BJ (cell line): Measurements from ENCODE around the gene PCOLCE2. TPM values are rescaled to one million over a fixed set of nuclear protein-coding genes. Genes with fewer than 3 reads are reported as not detected.
A peak's percentile ranks its signal among the peaks of the same experiment; 100 is the strongest.

ENCODE experiments used
- CTCF ChIA-PET: fragments of 350-600 bp; formaldehyde crosslinking; extraction: SDS; loops from one replicate; lab custom pipeline; 2021; ENCODE audit warnings: antibody characterized with exemption, inconsistent platforms; lab: Yijun Ruan, JAX
- POLR2A ChIA-PET: fragments of 300-600 bp; sonication (Branson Sonifier 250); formaldehyde crosslinking; extraction: SDS; loops from one replicate; lab custom pipeline; 2021; ENCODE audit warnings: antibody characterized with exemption; lab: Charles Lee
- DNase-seq: peaks from one replicate; pipeline ENCODE4 v3.0.0-alpha.2; 2011; ENCODE audit warnings: low read depth
- H3K27me3 ChIP-seq: 2 replicates; pipeline ENCODE4 v1.6.0; 2011; ENCODE audit warnings: low read length; ENCODE audit not compliant: control insufficient read depth, insufficient read depth
- H3K36me3 ChIP-seq: 2 replicates; pipeline ENCODE4 v1.5.1; 2011; ENCODE audit warnings: low read length; ENCODE audit not compliant: control insufficient read depth, insufficient read depth
- H3K4me3 ChIP-seq: 2 replicates; pipeline ENCODE4 v1.5.1; 2011; ENCODE audit warnings: low read depth, mild to moderate bottlenecking, control low read depth, low read length
- CTCF ChIP-seq: IDR thresholded peaks from 2 replicates; pipeline ENCODE4 v1.5.1; 2011; ENCODE audit warnings: low read depth, mild to moderate bottlenecking, control low read depth, inconsistent platforms, low read length, moderate library complexity; ENCODE audit not compliant: insufficient read depth
- polyA plus RNA-seq: library from polyadenylated mRNA; depleted of rRNA; stranded (reverse); fragments of >200 nt; gene quantifications from 2 replicates; pipeline ENCODE4 v1.2.3, GENCODE V29; 2011

PCOLCE2 gene
- polyA plus RNA-seq, 1 experiment = 0.94 TPM

- H3K27me3 ChIP-seq = peaks cover 5% of the 10 kb centered on the region; the same call in 1 of the 2 replicates
- no peak overlapping the region for H3K4me3 ChIP-seq
- CTCF ChIA-PET = no interaction called here
- POLR2A ChIA-PET = no interaction called here
- H3K36me3 ChIP-seq = no peaks in the 10 kb centered on the region
- no peak for TF ChIP-seq CTCF
- no peak for DNase-seq
Measured at GRCh38 chr3:142837526-142837925, 51.4 kb downstream of the PCOLCE2 start.

- ChIA-PET CTCF (interaction anchor here (0.6 to 7.3 kb wide), 38 partner anchors 11 to 241 kb away, joined by 3 to 160 read pairs (median 4); partner anchors contain the start of gene U2SURP), POLR2A (no interaction called here)
- Histone ChIP-seq H3K4me3 (no peak overlapping the region), H3K36me3 (no peaks in the 10 kb centered on the region), H3K27me3 (peaks cover 4% of the 10 kb centered on the region)
- DNase-seq = no peak
- peak; percentile 89 for TF ChIP-seq CTCF
Measured at GRCh38 chr3:142828703-142829305, 60.1 kb downstream of the PCOLCE2 start.

- no peak for DNase-seq
- ChIA-PET POLR2A (no interaction called here), CTCF (interaction anchor here (0.9 to 7.6 kb wide), 2 partner anchors 10 to 95 kb away, joined by 3 to 63 read pairs; no protein-coding TSS in a partner anchor)
- no peaks in the 10 kb centered on the region for H3K36me3 ChIP-seq
- no peak for TF ChIP-seq CTCF
- no peaks in the 10 kb centered on the region for H3K27me3 ChIP-seq
- no peak overlapping the region for H3K4me3 ChIP-seq
Measured at GRCh38 chr3:142819179-142819578, 69.7 kb downstream of the PCOLCE2 start.

GRCh38 chr3:142818651-142819050 lies 70.2 kb downstream of the PCOLCE2 start:
- CTCF ChIA-PET = interaction anchor here (7.6 kb wide), 1 partner anchor 10 kb away, joined by 63 read pairs; no protein-coding TSS in a partner anchor
- no peak for TF ChIP-seq CTCF
- no peaks in the 10 kb centered on the region for H3K36me3 ChIP-seq
- no peak for DNase-seq
- H3K4me3 ChIP-seq = no peak overlapping the region
- H3K27me3 ChIP-seq = no peaks in the 10 kb centered on the region
- POLR2A ChIA-PET = no interaction called here

GRCh38 chr3:142817897-142818296 lies 71.0 kb downstream of the PCOLCE2 start:
- no peak overlapping the region for H3K4me3 ChIP-seq
- POLR2A ChIA-PET = no interaction called here
- H3K27me3 ChIP-seq = no peaks in the 10 kb centered on the region
- H3K36me3 ChIP-seq = no peaks in the 10 kb centered on the region
- no peak for DNase-seq
- CTCF ChIA-PET = interaction anchor here (7.6 kb wide), 1 partner anchor 11 kb away, joined by 63 read pairs; no protein-coding TSS in a partner anchor
- no peak for TF ChIP-seq CTCF
